IMR-90 (cell line): ENCODE data around the gene SORCS1. TPM values are rescaled to one million over a fixed set of nuclear protein-coding genes. Genes with fewer than 3 reads are reported as not detected.

Experiments used
- ATAC-seq: fragments of 200-7000 bp; cut with Tn5 transposase; 2 replicates; pipeline ENCODE4 v1.9.1; 2020; ENCODE audit warnings: low read depth, mild to moderate bottlenecking, moderate library complexity
- BruUV-seq: library from RNA; stranded (reverse); fragments of 400-500 nt; replicated peaks from 2 replicates; lab custom pipeline; 2021; lab: Mats Ljungman, UMichigan
- CTCF ChIA-PET: fragments of 300-600 bp; formaldehyde crosslinking; extraction: SDS; loops from one replicate; lab custom pipeline; 2021; ENCODE audit warnings: antibody characterized with exemption; lab: Yijun Ruan, JAX
- POLR2A ChIA-PET: fragments of 300-600 bp; sonication (Branson Sonifier 250); formaldehyde crosslinking; loops from one replicate; lab custom pipeline; 2022; ENCODE audit warnings: antibody characterized with exemption; ENCODE audit not compliant: unreplicated experiment; lab: Charles Lee
- DNase-seq: peaks from one replicate; pipeline ENCODE4 v3.0.0; 2013
- H2AFZ ChIP-seq: replicated peaks from 2 replicates; pipeline ENCODE3; 2013; ENCODE audit warnings: low read length, mild to moderate bottlenecking; ENCODE audit not compliant: poor library complexity
- H2AK5ac ChIP-seq: 2 replicates; pipeline ENCODE4 v1.6.1; 2013; ENCODE audit warnings: low read depth, low read length, inconsistent platforms
- H2AK9ac ChIP-seq: replicated peaks from 2 replicates; pipeline ENCODE3; 2013; ENCODE audit warnings: mild to moderate bottlenecking, low read depth, low read length, moderate library complexity; ENCODE audit not compliant: poor library complexity
- H2BK120ac ChIP-seq: 2 replicates; pipeline ENCODE4 v1.6.1; 2013; ENCODE audit warnings: low read depth, low read length, inconsistent platforms
- H2BK15ac ChIP-seq: 3 replicates; pipeline ENCODE4 v1.6.1; 2013; ENCODE audit warnings: low read depth, low read length, inconsistent platforms
- H2BK20ac ChIP-seq: 2 replicates; pipeline ENCODE4 v1.6.1; 2013; ENCODE audit warnings: low read depth, mild to moderate bottlenecking, inconsistent platforms, low read length, moderate library complexity
- H2BK5ac ChIP-seq: 2 replicates; pipeline ENCODE4 v1.6.1; 2013; ENCODE audit warnings: mild to moderate bottlenecking, low read depth, low read length, inconsistent platforms; ENCODE audit not compliant: poor library complexity, severe bottlenecking
- H3K14ac ChIP-seq: replicated peaks from 2 replicates; pipeline ENCODE4 v1.6.1; 2013; ENCODE audit warnings: low read depth, low read length, inconsistent platforms
- H3K18ac ChIP-seq: 2 replicates; pipeline ENCODE4 v1.6.1; 2013; ENCODE audit warnings: low read depth, low read length, control low read depth
- H3K23ac ChIP-seq: 2 replicates; pipeline ENCODE4 v1.6.1; 2013; ENCODE audit warnings: low read depth, low read length, inconsistent platforms
- H3K27ac ChIP-seq: 2 replicates; pipeline ENCODE4 v1.5.1; 2013; ENCODE audit warnings: mild to moderate bottlenecking, control low read depth, low read length; ENCODE audit not compliant: insufficient read depth
- H3K27me3 ChIP-seq: 2 replicates; pipeline ENCODE4 v1.6.1; 2013; ENCODE audit warnings: low read length; ENCODE audit not compliant: control insufficient read depth, insufficient read depth
- H3K36me3 ChIP-seq: 2 replicates; pipeline ENCODE4 v1.6.1; 2013; ENCODE audit warnings: low read length, mixed read lengths; ENCODE audit not compliant: control insufficient read depth, insufficient read depth
- H3K4ac ChIP-seq: 2 replicates; pipeline ENCODE4 v1.6.1; 2013; ENCODE audit warnings: low read depth, low read length, inconsistent platforms
- H3K4me1 ChIP-seq: 2 replicates; pipeline ENCODE4 v1.6.1; 2013; ENCODE audit warnings: low read length, mixed read lengths; ENCODE audit not compliant: control insufficient read depth, insufficient read depth
- H3K4me2 ChIP-seq: 2 replicates; pipeline ENCODE4 v1.6.1; 2013; ENCODE audit warnings: low read depth, mild to moderate bottlenecking, control low read depth, low read length, moderate library complexity
- H3K4me3 ChIP-seq: 2 replicates; pipeline ENCODE4 v1.5.1; 2013; ENCODE audit warnings: low read depth, mild to moderate bottlenecking, control low read depth, low read length, moderate library complexity; ENCODE audit not compliant: insufficient read depth
- H3K56ac ChIP-seq: 2 replicates; pipeline ENCODE4 v1.6.1; 2013; ENCODE audit warnings: low read length, inconsistent platforms; ENCODE audit not compliant: insufficient read depth; ENCODE audit errors: extremely low read depth
- H3K79me1 ChIP-seq, 2 experiments: 2 replicates each; pipeline ENCODE4 v1.6.1; 2013; ENCODE audit warnings: low read length in 2 of 2, inconsistent platforms in 1 of 2, low read depth in 1 of 2
- H3K9ac ChIP-seq: 2 replicates; pipeline ENCODE4 v1.6.1; 2013; ENCODE audit warnings: low read depth, low read length, control low read depth
- H3K9me1 ChIP-seq: 2 replicates; pipeline ENCODE4 v1.6.1; 2013; ENCODE audit warnings: low read length, inconsistent platforms; ENCODE audit not compliant: insufficient read depth
- H3K9me3 ChIP-seq: 2 replicates; pipeline ENCODE4 v1.6.1; 2013; ENCODE audit warnings: low read length; ENCODE audit not compliant: control insufficient read depth, insufficient read depth
- H4K20me1 ChIP-seq: 2 replicates; pipeline ENCODE4 v1.6.1; 2013; ENCODE audit warnings: low read length, inconsistent platforms; ENCODE audit not compliant: insufficient read depth
- H4K5ac ChIP-seq: 2 replicates; pipeline ENCODE4 v1.6.1; 2013; ENCODE audit warnings: mild to moderate bottlenecking, low read depth, low read length, control low read depth
- H4K8ac ChIP-seq, 2 experiments: 2 replicates each; pipeline ENCODE4 v1.6.1; 2013; ENCODE audit warnings: low read depth in 2 of 2, low read length in 2 of 2, control low read depth in 1 of 2, inconsistent platforms in 1 of 2
- H4K91ac ChIP-seq: 2 replicates; pipeline ENCODE4 v1.6.1; 2013; ENCODE audit warnings: low read depth, low read length, inconsistent platforms; ENCODE audit not compliant: insufficient read depth
- BHLHE40 ChIP-seq: fragments of 150-350 bp; IDR thresholded peaks from 2 replicates; pipeline ENCODE4 v1.6.1; 2016; ENCODE audit warnings: mild to moderate bottlenecking, low read depth, low read length
- CEBPB ChIP-seq: IDR thresholded peaks from 2 replicates; pipeline ENCODE4 v1.6.1; 2012; ENCODE audit warnings: low read depth, low read length, improper control_type of control experiment
- CHD1 ChIP-seq: IDR thresholded peaks from 2 replicates; pipeline ENCODE4 v1.6.1; 2012; ENCODE audit warnings: low read depth, low read length, improper control_type of control experiment
- FOS ChIP-seq: fragments of 150-350 bp; IDR thresholded peaks from 2 replicates; pipeline ENCODE4 v1.6.1; 2016; ENCODE audit warnings: low read depth, low read length
- MAFK ChIP-seq: IDR thresholded peaks from 2 replicates; pipeline ENCODE4 v1.6.1; 2012; ENCODE audit warnings: low read depth, low read length, improper control_type of control experiment
- MAZ ChIP-seq: IDR thresholded peaks from 2 replicates; pipeline ENCODE4 v1.6.1; 2012; ENCODE audit warnings: low read depth, mild to moderate bottlenecking, low read length, improper control_type of control experiment, moderate library complexity, borderline replicate concordance
- MXI1 ChIP-seq: IDR thresholded peaks from 2 replicates; pipeline ENCODE4 v1.6.1; 2012; ENCODE audit warnings: low read depth, mild to moderate bottlenecking, low read length, moderate library complexity, borderline replicate concordance
- NFE2L2 ChIP-seq: fragments of 150-350 bp; IDR thresholded peaks from 2 replicates; pipeline ENCODE4 v1.6.1; 2016; ENCODE audit warnings: low read depth, mild to moderate bottlenecking, low read length
- POLR2A ChIP-seq: IDR thresholded peaks from 2 replicates; pipeline ENCODE4 v1.6.1; 2012; ENCODE audit warnings: mild to moderate bottlenecking, low read depth, low read length
- RAD21 ChIP-seq: IDR thresholded peaks from 2 replicates; pipeline ENCODE4 v1.6.1; 2012; ENCODE audit warnings: low read length, improper control_type of control experiment
- RCOR1 ChIP-seq: IDR thresholded peaks from 2 replicates; pipeline ENCODE4 v1.6.1; 2012; ENCODE audit warnings: mild to moderate bottlenecking, low read length, improper control_type of control experiment; ENCODE audit not compliant: insufficient replicate concordance
- RFX5 ChIP-seq: IDR thresholded peaks from 2 replicates; pipeline ENCODE4 v1.8.0; 2012; ENCODE audit warnings: low read depth, mild to moderate bottlenecking, low read length, moderate library complexity
- SMC3 ChIP-seq: fragments of 150-350 bp; IDR thresholded peaks from 2 replicates; pipeline ENCODE4 v1.6.1; 2016; ENCODE audit warnings: low read depth, mild to moderate bottlenecking, antibody characterized with exemption, low read length, moderate library complexity
- WGBS, 2 experiments: methylation state at CpG; one replicate each; pipeline versions ENCODE4 v1.1.5 to v1.1.7; 2013; ENCODE audit warnings: missing lambda C conversion rate in 2 of 2; ENCODE audit not compliant: insufficient read length in 1 of 2; ENCODE audit errors: extremely low coverage in 2 of 2; 5-methylcytosine and 5-hydroxymethylcytosine counted together
- dilution Hi-C: fragments of 300-500 bp; cut with HindIII; formaldehyde crosslinking; loops from one replicate; pipeline ENCODE4 v1.14.3; 2018; ENCODE audit warnings: low sequenced_read_pairs; ENCODE audit not compliant: unreplicated experiment
- in situ Hi-C: fragments of 300-500 bp; cut with MboI; formaldehyde crosslinking; loops from 3 replicates; pipeline ENCODE4 v1.14.3; 2019; ENCODE audit warnings: low sequenced_read_pairs, inconsistent platforms, mixed read lengths
- intact Hi-C: fragments of 100-400 bp; cut with micrococcal nuclease; formaldehyde crosslinking; loops from 2 replicates; pipeline ENCODE4 v1.10.0; 2022
- polyA plus RNA-seq, 3 experiments: library from polyadenylated mRNA; depleted of rRNA; stranded (reverse); fragments of >200 nt; gene quantifications; 2 replicates each; pipeline ENCODE4 v1.2.3, GENCODE V29; 2012; ENCODE audit warnings: low replicate concordance in 1 of 3
- total RNA-seq: library from RNA; depleted of rRNA; stranded (reverse); fragments of >200 nt; gene quantifications from 2 replicates; pipeline ENCODE4 v1.2.3, GENCODE V29; 2012
- TF ChIP-seq, protein P1 (sequence below): conservative IDR thresholded peaks from 2 replicates; pipeline ENCODE4 v1.5.1; 2012; ENCODE audit warnings: mild to moderate bottlenecking, low read depth, low read length, improper control_type of control experiment
- TF ChIP-seq, protein P2 (sequence below): fragments of 150-350 bp; IDR thresholded peaks from 2 replicates; pipeline ENCODE4 v1.6.1; 2016; ENCODE audit warnings: low read depth, mild to moderate bottlenecking, low read length, moderate library complexity, borderline replicate concordance
- TF ChIP-seq, protein P3 (sequence below): fragments of 150-350 bp; IDR thresholded peaks from 2 replicates; pipeline ENCODE4 v1.6.1; 2017; ENCODE audit warnings: mild to moderate bottlenecking, antibody characterized with exemption, low read length, low read depth

SORCS1 gene
- total and polyA plus RNA-seq, 2 of the 4 experiments (the other 2 are of a cell fraction) = under 0.01 TPM; not detected in 1

- no peaks in the 10 kb centered on the region for H4K20me1 ChIP-seq
- H3K79me1 ChIP-seq = no peaks in the 10 kb centered on the region
- H2AFZ ChIP-seq = no peak overlapping the region
- dilution Hi-C loops = no loop called here
- H2AK9ac ChIP-seq = no peak overlapping the region
- no peak overlapping the region for H2BK5ac ChIP-seq
- H3K56ac ChIP-seq = no peak overlapping the region
- H3K4me1 ChIP-seq = no peaks in the 10 kb centered on the region
- CTCF ChIA-PET = interaction anchor here (0.5 kb wide), 1 partner anchor 1421 kb away, joined by 3 read pairs; no protein-coding TSS in a partner anchor
- DNase-seq (no peak), ATAC-seq (no peak)
- H2AK5ac ChIP-seq = no peak overlapping the region
- no peak overlapping the region for H3K18ac ChIP-seq
- no peak overlapping the region for H2BK15ac ChIP-seq
- no peaks in the 10 kb centered on the region for H3K9me1 ChIP-seq
- no peak overlapping the region for H4K5ac ChIP-seq
- no peak overlapping the region for H3K23ac ChIP-seq
- intact Hi-C loops = no loop called here
- POLR2A ChIA-PET = no interaction called here
- H2BK20ac ChIP-seq = no peak overlapping the region
- H3K9me3 ChIP-seq = peaks cover 24% of the 10 kb centered on the region
- no peak overlapping the region for H3K4me3 ChIP-seq
- no peak overlapping the region for H3K27ac ChIP-seq
- WGBS, 2 experiments = no CpG with 5 or more reads among the region's 3 CpGs
- in situ Hi-C loops = no loop called here
- no peak overlapping the region for H3K4ac ChIP-seq
- no peak overlapping the region for H3K4me2 ChIP-seq
- BruUV-seq = no TSS peak
- H3K27me3 ChIP-seq = no peaks in the 10 kb centered on the region
- H3K36me3 ChIP-seq = no peaks in the 10 kb centered on the region
- TF ChIP-seq MAZ (no peak), RFX5 (no peak), POLR2A (no peak), MAFK (no peak), BHLHE40 (no peak), RAD21 (no peak), RCOR1 (no peak), NFE2L2 (no peak), FOS (no peak), CEBPB (no peak), SMC3 (no peak), CHD1 (no peak), MXI1 (no peak)
- TF ChIP-seq, protein P1, sequence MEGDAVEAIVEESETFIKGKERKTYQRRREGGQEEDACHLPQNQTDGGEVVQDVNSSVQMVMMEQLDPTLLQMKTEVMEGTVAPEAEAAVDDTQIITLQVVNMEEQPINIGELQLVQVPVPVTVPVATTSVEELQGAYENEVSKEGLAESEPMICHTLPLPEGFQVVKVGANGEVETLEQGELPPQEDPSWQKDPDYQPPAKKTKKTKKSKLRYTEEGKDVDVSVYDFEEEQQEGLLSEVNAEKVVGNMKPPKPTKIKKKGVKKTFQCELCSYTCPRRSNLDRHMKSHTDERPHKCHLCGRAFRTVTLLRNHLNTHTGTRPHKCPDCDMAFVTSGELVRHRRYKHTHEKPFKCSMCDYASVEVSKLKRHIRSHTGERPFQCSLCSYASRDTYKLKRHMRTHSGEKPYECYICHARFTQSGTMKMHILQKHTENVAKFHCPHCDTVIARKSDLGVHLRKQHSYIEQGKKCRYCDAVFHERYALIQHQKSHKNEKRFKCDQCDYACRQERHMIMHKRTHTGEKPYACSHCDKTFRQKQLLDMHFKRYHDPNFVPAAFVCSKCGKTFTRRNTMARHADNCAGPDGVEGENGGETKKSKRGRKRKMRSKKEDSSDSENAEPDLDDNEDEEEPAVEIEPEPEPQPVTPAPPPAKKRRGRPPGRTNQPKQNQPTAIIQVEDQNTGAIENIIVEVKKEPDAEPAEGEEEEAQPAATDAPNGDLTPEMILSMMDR = no peak
- TF ChIP-seq, protein P2, sequence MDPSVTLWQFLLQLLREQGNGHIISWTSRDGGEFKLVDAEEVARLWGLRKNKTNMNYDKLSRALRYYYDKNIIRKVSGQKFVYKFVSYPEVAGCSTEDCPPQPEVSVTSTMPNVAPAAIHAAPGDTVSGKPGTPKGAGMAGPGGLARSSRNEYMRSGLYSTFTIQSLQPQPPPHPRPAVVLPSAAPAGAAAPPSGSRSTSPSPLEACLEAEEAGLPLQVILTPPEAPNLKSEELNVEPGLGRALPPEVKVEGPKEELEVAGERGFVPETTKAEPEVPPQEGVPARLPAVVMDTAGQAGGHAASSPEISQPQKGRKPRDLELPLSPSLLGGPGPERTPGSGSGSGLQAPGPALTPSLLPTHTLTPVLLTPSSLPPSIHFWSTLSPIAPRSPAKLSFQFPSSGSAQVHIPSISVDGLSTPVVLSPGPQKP = no peak
- TF ChIP-seq, protein P3, sequence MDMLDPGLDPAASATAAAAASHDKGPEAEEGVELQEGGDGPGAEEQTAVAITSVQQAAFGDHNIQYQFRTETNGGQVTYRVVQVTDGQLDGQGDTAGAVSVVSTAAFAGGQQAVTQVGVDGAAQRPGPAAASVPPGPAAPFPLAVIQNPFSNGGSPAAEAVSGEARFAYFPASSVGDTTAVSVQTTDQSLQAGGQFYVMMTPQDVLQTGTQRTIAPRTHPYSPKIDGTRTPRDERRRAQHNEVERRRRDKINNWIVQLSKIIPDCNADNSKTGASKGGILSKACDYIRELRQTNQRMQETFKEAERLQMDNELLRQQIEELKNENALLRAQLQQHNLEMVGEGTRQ = no peak
- H3K9ac ChIP-seq = no peak overlapping the region
- no peak overlapping the region for H3K14ac ChIP-seq
- no peak overlapping the region for H2BK120ac ChIP-seq
- H4K91ac ChIP-seq = no peak overlapping the region
- no peak overlapping the region for H4K8ac ChIP-seq
Measured at GRCh38 chr10:106959521-106959920, 205.0 kb downstream of the SORCS1 start.
